ENCODE results near the gene LINGO1. TPM values are rescaled to one million over a fixed set of nuclear protein-coding genes. Genes with fewer than 3 reads are reported as not detected.

LINGO1 gene
- total and polyA plus RNA-seq, 2 of the 8 experiments (the other 6 are each of a cell fraction or from before 2014, with no cell fraction given): 57.1 to 114 TPM

GRCh38 chr15:77633913-77634265 lies 1.2 kb upstream of the LINGO1 start:
- WGBS, 2 experiments (ENCODE audit: extremely low coverage in 1 of 2, insufficient coverage in 1 of 2, insufficient read length in 1 of 2, insufficient replicate concordance in 2 of 2, low coverage in 1 of 2, low lambda C conversion rate in 2 of 2, missing lambda C conversion rate in 1 of 2): 1% methylated on average over 9 of the region's 9 CpGs; no CpG with 5 or more reads in 1 of the 2 experiments
- peak overlapping the region; percentile 18 to 68 (median 47); a peak in 7 of 8 replicates for H3K4me3 ChIP-seq (ENCODE audit: extremely low read depth in 1 of 4, insufficient read depth in 2 of 4, low read depth in 3 of 4, low read length in 4 of 4)
- TF ChIP-seq BCL11A (IDR thresholded peaks at IDR 0.05; ENCODE audit: low read depth in 2 of 2, low read length in 2 of 2) (peak in 1 of 2 experiments; percentile 57), CHD2 (IDR thresholded peaks at IDR 0.05; ENCODE audit: low read length) (peak; percentile 67; the same call in 1 of the 2 replicates), POU5F1 (IDR thresholded peaks at IDR 0.05; ENCODE audit: low read depth, low read length) (peak; percentile 91), EP300 (IDR thresholded peaks at IDR 0.05; ENCODE audit: borderline replicate concordance in 1 of 2, low read depth in 2 of 2, low read length in 2 of 2) (peak in 1 of 2 experiments; percentile 52; a peak in 1 of 3 replicates), CBX8 (IDR thresholded peaks at IDR 0.05; ENCODE audit: borderline replicate concordance, low read depth, low read length) (no peak), SP1 (IDR thresholded peaks at IDR 0.05; ENCODE audit: low read depth, low read length) (peak; percentile 81; the same call in 1 of the 2 replicates), TBP (IDR thresholded peaks at IDR 0.05; ENCODE audit: low read depth, low read length) (0 out of 2 replicates have a peak, but pooled peaks have one; percentile 19), NANOG (IDR thresholded peaks at IDR 0.05; ENCODE audit: insufficient read depth, low read depth, low read length, poor library complexity, severe bottlenecking) (peak; percentile 97), ASH2L (IDR thresholded peaks at IDR 0.05; ENCODE audit: low read length) (peak; percentile 90), HDAC2 (IDR thresholded peaks at IDR 0.05; ENCODE audit: borderline replicate concordance in 1 of 2, low read depth in 2 of 2, low read length in 2 of 2) (no peak), TCF12 (IDR thresholded peaks at IDR 0.05; ENCODE audit: low read depth, low read length) (0 out of 2 replicates have a peak, but pooled peaks have one; percentile 53), RAD21 (IDR thresholded peaks at IDR 0.05 in 1 of 2, conservative IDR thresholded peaks at IDR 0.05 in 1 of 2; ENCODE audit: low read depth in 2 of 2, low read length in 2 of 2) (0 out of 4 replicates have a peak, but pooled peaks of 1 of the 2 experiments have one; percentile 11)

More at GRCh38 chr15:77633913-77634265, 1.2 kb upstream of the LINGO1 start:
- peak overlapping the region; percentile 99; the same call in 1 of the 2 replicates for H2BK12ac ChIP-seq (ENCODE audit: low read depth, low read length)
- peak overlapping the region; percentile 95 for H2BK15ac ChIP-seq (ENCODE audit: low read length)
- H3K4me2 ChIP-seq (ENCODE audit: insufficient read depth in 1 of 2, low read depth in 2 of 2, low read length in 2 of 2): peak overlapping the region; percentile 73 to 100
- peak overlapping the region; percentile 84 for H3K27ac ChIP-seq (ENCODE audit: low read depth, low read length)
- H3K18ac ChIP-seq (ENCODE audit: extremely low read depth, low read length): peak overlapping the region; percentile 100
- H3K14ac ChIP-seq (ENCODE audit: insufficient read length): no peak overlapping the region
- H3K79me1 ChIP-seq (ENCODE audit: low read depth, low read length): peaks cover 5% of the 10 kb centered on the region; the same call in 1 of the 2 replicates
- peaks cover 18 to 48% (median 33%) of the 10 kb centered on the region in 4 experiments for H3K4me1 ChIP-seq (replicated peaks in 1 of 4; ENCODE audit: control insufficient read depth in 3 of 4, insufficient read depth in 4 of 4, low read length in 3 of 4)
- no peaks in the 10 kb centered on the region; a peak in 1 of 8 replicates for H3K36me3 ChIP-seq (ENCODE audit: control insufficient read depth in 2 of 4, insufficient read depth in 4 of 4, low read length in 3 of 4)
- peak overlapping the region; percentile 99 for H2BK5ac ChIP-seq (ENCODE audit: low read depth, low read length)
- no peak overlapping the region for H3K23ac ChIP-seq (ENCODE audit: insufficient read length)
- H2BK120ac ChIP-seq (replicated peaks; ENCODE audit: low read depth, low read length): peak overlapping the region; percentile 86
- H3K9me3 ChIP-seq (ENCODE audit: insufficient read depth in 2 of 2, low read depth in 1 of 2, low read length in 1 of 2): no peaks in the 10 kb centered on the region
- POLR2A ChIA-PET (ENCODE audit: partially characterized antibody): interaction anchor here (0.7 to 10.0 kb wide), 21 partner anchors 9 to 1170 kb away, joined by 3 to 142 read pairs (median 4); no protein-coding TSS in a partner anchor
- H3K4ac ChIP-seq (replicated peaks; ENCODE audit: insufficient read length, low read depth, low read length): peak overlapping the region; percentile 73
- H3K9ac ChIP-seq (replicated peaks in 1 of 4; ENCODE audit: extremely low read depth in 1 of 4, low read depth in 3 of 4, low read length in 3 of 4): peak overlapping the region in 2 of 4 experiments; percentile 26 to 31; a peak in 3 of 7 replicates
- no peaks in the 10 kb centered on the region; a peak in 1 of 7 replicates for H3K27me3 ChIP-seq (replicated peaks in 1 of 4; ENCODE audit: control insufficient read depth in 3 of 4, extremely low read depth in 1 of 4, insufficient read depth in 3 of 4, low read length in 3 of 4)
- peak overlapping the region; percentile 99 for H4K91ac ChIP-seq (replicated peaks; ENCODE audit: insufficient read length, low read length)
- DNase-seq (ENCODE audit: low read depth in 1 of 2, low spot score in 2 of 2) (peak; percentile 91 to 93), FAIRE-seq (peak; percentile 76)
- CTCF ChIA-PET (ENCODE audit: partially characterized antibody): interaction anchor here (0.5 to 18.0 kb wide), 44 partner anchors 12 to 607 kb away, joined by 3 to 361 read pairs (median 4); no protein-coding TSS in a partner anchor
- peak overlapping the region; percentile 82 for H3K56ac ChIP-seq (replicated peaks; ENCODE audit: insufficient read length, low read depth, low read length)
- peak overlapping the region; percentile 99 for H4K5ac ChIP-seq (ENCODE audit: insufficient read length, low read depth, low read length)
- H2AK5ac ChIP-seq (ENCODE audit: low read depth, low read length): 0 out of 2 replicates have a peak overlapping the region, but pooled peaks have one; percentile 69
- H2AFZ ChIP-seq (ENCODE audit: low read length): no peak overlapping the region
- H3K23me2 ChIP-seq (ENCODE audit: low read depth, low read length): peaks cover 16% of the 10 kb centered on the region
- H4K20me1 ChIP-seq (replicated peaks in 1 of 2; ENCODE audit: control insufficient read depth in 1 of 2, insufficient read depth in 2 of 2, low read length in 2 of 2): peaks cover 3% of the 10 kb centered on the region in 2 experiments
- H3K79me2 ChIP-seq (ENCODE audit: control insufficient read depth in 1 of 2, insufficient read depth in 2 of 2, low read length in 2 of 2): peaks cover 10 to 30% of the 10 kb centered on the region in 2 experiments
- no peak overlapping the region for H4K8ac ChIP-seq (ENCODE audit: extremely low read depth, insufficient read depth, low read length)
- peak overlapping the region; percentile 93 for H2BK20ac ChIP-seq (ENCODE audit: low read length)

All from H1 (cell line).